SK-N-SH (cell line): ENCODE measurements around the gene CACNA1D. TPM values are rescaled to one million over a fixed set of nuclear protein-coding genes. Genes with fewer than 3 reads are reported as not detected.

Experiments used
- CTCF ChIA-PET: fragments of 300-600, 350-600 bp; formaldehyde crosslinking; extraction: SDS; loops from one replicate; lab custom pipeline; 2021; lab: Yijun Ruan, JAX
- POLR2A ChIA-PET: fragments of 350-600 bp; sonication (Branson Sonifier 250); formaldehyde crosslinking; extraction: SDS; loops from one replicate; lab custom pipeline; 2020; ENCODE audit warnings: antibody characterized with exemption, inconsistent platforms; lab: Yijun Ruan, JAX
- DNase-seq: peaks from one replicate; pipeline ENCODE4 v3.0.0; 2012
- H2AFZ ChIP-seq: fragments of 200-600 bp; sonication (generic); 2 replicates; pipeline ENCODE4 v1.8.1; 2016; ENCODE audit warnings: antibody characterized with exemption, mild to moderate bottlenecking, low read depth
- H3F3A ChIP-seq: fragments of 200-600 bp; sonication (generic); replicated peaks from 2 replicates; pipeline ENCODE3; 2016; ENCODE audit warnings: antibody characterized with exemption, mild to moderate bottlenecking; ENCODE audit not compliant: insufficient read depth
- H3K27ac ChIP-seq, 2 experiments: fragments of 200-500 bp in 1 of 2; fragments of 200-600 bp in 1 of 2; sonication (Bioruptor generic) in 1 of 2; sonication (generic), shearing (Covaris generic) in 1 of 2; 2 replicates each; pipeline versions ENCODE4 v1.5.1 to v1.6.1; 2014 to 2016; ENCODE audit warnings: low read depth in 2 of 2, inconsistent platforms in 1 of 2, low read length in 1 of 2, mild to moderate bottlenecking in 1 of 2, mixed read lengths in 1 of 2
- H3K27me3 ChIP-seq: fragments of 200-600 bp; sonication (generic), shearing (Covaris generic); 2 replicates; pipeline ENCODE4 v1.6.1; 2016; ENCODE audit warnings: mixed run types; ENCODE audit not compliant: insufficient read depth
- H3K36me3 ChIP-seq, 2 experiments: fragments of 200-500 bp in 1 of 2; fragments of 200-600 bp in 1 of 2; sonication (Bioruptor generic) in 1 of 2; sonication (generic) in 1 of 2; replicated peaks in 1 of 2; 2 replicates each; pipeline versions ENCODE3 to v1.5.1; 2014 to 2016; ENCODE audit warnings: low read length in 1 of 2, mild to moderate bottlenecking in 1 of 2; ENCODE audit not compliant: insufficient read depth in 2 of 2, control insufficient read depth in 1 of 2
- H3K4me1 ChIP-seq, 2 experiments: fragments of 200-500 bp in 1 of 2; fragments of 200-600 bp in 1 of 2; sonication (Bioruptor generic) in 1 of 2; sonication (generic), shearing (Covaris generic) in 1 of 2; 2 replicates each; pipeline versions ENCODE4 v1.5.1 to v1.6.1; 2014 to 2016; ENCODE audit warnings: low read depth in 1 of 2, low read length in 1 of 2, mixed run types in 1 of 2; ENCODE audit not compliant: insufficient read depth in 2 of 2, control insufficient read depth in 1 of 2
- H3K4me2 ChIP-seq: fragments of 200-600 bp; sonication (generic), shearing (Covaris generic); 2 replicates; pipeline ENCODE4 v1.6.1; 2017; ENCODE audit warnings: mixed run types
- H3K4me3 ChIP-seq, 2 experiments: fragments of 200-500 bp in 1 of 2; fragments of 200-600 bp in 1 of 2; sonication (Bioruptor generic) in 1 of 2; sonication (generic), shearing (Covaris generic) in 1 of 2; 2 replicates each; pipeline versions ENCODE4 v1.5.1 to v1.8.1; 2014 to 2016; ENCODE audit warnings: low read depth in 2 of 2, inconsistent platforms in 1 of 2, low read length in 1 of 2, mild to moderate bottlenecking in 1 of 2, mixed read lengths in 1 of 2, moderate library complexity in 1 of 2
- H3K79me2 ChIP-seq: fragments of 200-600 bp; sonication (generic); 2 replicates; pipeline ENCODE4 v1.8.1; 2017; ENCODE audit warnings: mild to moderate bottlenecking; ENCODE audit not compliant: insufficient read depth
- H3K9ac ChIP-seq: fragments of 200-600 bp; sonication (generic); 2 replicates; pipeline ENCODE4 v1.6.1; 2017; ENCODE audit warnings: mixed run types
- H3K9me2 ChIP-seq: fragments of 200-600 bp; sonication (generic); 2 replicates; pipeline ENCODE4 v1.6.1; 2017; ENCODE audit warnings: mixed run types
- H3K9me3 ChIP-seq: fragments of 200-600 bp; sonication (generic); 2 replicates; pipeline ENCODE4 v1.6.1; 2017; ENCODE audit warnings: mixed run types, mild to moderate bottlenecking, moderate library complexity
- H4K20me1 ChIP-seq: fragments of 200-600 bp; sonication (generic); 2 replicates; pipeline ENCODE4 v1.6.1; 2017; ENCODE audit warnings: mild to moderate bottlenecking, mixed run types; ENCODE audit not compliant: insufficient read depth
- CTCF ChIP-seq: fragments of 200-600 bp; sonication (generic); IDR thresholded peaks from 2 replicates; pipeline ENCODE4 v1.6.1; 2017; ENCODE audit warnings: antibody characterized with exemption, mild to moderate bottlenecking, moderate library complexity
- ELF1 ChIP-seq: IDR thresholded peaks from 2 replicates; pipeline ENCODE4 v1.4.0; 2012
- EZH2phosphoT487 ChIP-seq: fragments of 200-600 bp; sonication (generic); IDR thresholded peaks from 2 replicates; pipeline ENCODE4 v1.6.1; 2017; ENCODE audit warnings: low read depth, mixed run types, mild to moderate bottlenecking, antibody characterized with exemption, moderate library complexity, borderline replicate concordance
- FOXJ3 ChIP-seq: sonication (generic); formaldehyde crosslinking; IDR thresholded peaks from 2 replicates; pipeline ENCODE4 v1.5.1; 2020; ENCODE audit warnings: mild to moderate bottlenecking, missing genetic modification reagents
- GATA2 ChIP-seq: sonication (generic); formaldehyde crosslinking; IDR thresholded peaks from 2 replicates; pipeline ENCODE4 v1.5.0; 2020; ENCODE audit warnings: mild to moderate bottlenecking, missing genetic modification reagents
- JUND ChIP-seq: IDR thresholded peaks from 2 replicates; pipeline ENCODE4 v1.4.0; 2012
- MAX ChIP-seq: IDR thresholded peaks from 2 replicates; pipeline ENCODE4 v1.4.0; 2012; ENCODE audit warnings: low read depth
- MEF2A ChIP-seq: IDR thresholded peaks from 2 replicates; pipeline ENCODE4 v1.4.0; 2012; ENCODE audit warnings: low read depth, borderline replicate concordance
- MXI1 ChIP-seq: IDR thresholded peaks from 2 replicates; pipeline ENCODE4 v1.6.1; 2012; ENCODE audit warnings: mild to moderate bottlenecking, low read depth, low read length, improper control_type of control experiment
- NFIC ChIP-seq: IDR thresholded peaks from 2 replicates; pipeline ENCODE4 v1.4.0; 2012; ENCODE audit warnings: borderline replicate concordance
- PBX3 ChIP-seq: IDR thresholded peaks from 2 replicates; pipeline ENCODE4; 2012
- POLR2AphosphoS5 ChIP-seq: IDR thresholded peaks from 2 replicates; pipeline ENCODE4 v1.6.1; 2012; ENCODE audit warnings: low read depth, low read length
- RCOR1 ChIP-seq: fragments of 150-350 bp; IDR thresholded peaks from 2 replicates; pipeline ENCODE4 v1.6.1; 2017; ENCODE audit warnings: antibody characterized with exemption, low read length
- TEAD4 ChIP-seq: IDR thresholded peaks from 2 replicates; pipeline ENCODE4 v1.4.0; 2012; ENCODE audit warnings: mild to moderate bottlenecking, borderline replicate concordance; ENCODE audit not compliant: insufficient read depth
- ZBTB33 ChIP-seq: IDR thresholded peaks from 2 replicates; pipeline ENCODE4 v1.4.0; 2012; ENCODE audit warnings: low read depth, borderline replicate concordance
- WGBS: methylation state at CpG from one replicate; pipeline ENCODE4 v1.1.6; 2017; ENCODE audit warnings: low lambda C conversion rate; 5-methylcytosine and 5-hydroxymethylcytosine counted together
- polyA plus RNA-seq, 3 experiments: library from polyadenylated mRNA; depleted of rRNA; stranded (reverse); fragments of >200 nt; gene quantifications; 2 replicates each; pipeline ENCODE4 v1.2.3, GENCODE V29; 2012

Gene CACNA1D
- polyA plus RNA-seq, 1 of the 3 experiments (the other 2 are of a cell fraction) = 0.12 TPM

- TF ChIP-seq JUND = no peak
- no peak for TF ChIP-seq POLR2AphosphoS5
- no peak for TF ChIP-seq NFIC
- TF ChIP-seq EZH2phosphoT487 = no peak
- TF ChIP-seq ZBTB33 = no peak
- TF ChIP-seq MXI1 = no peak
- no peak for TF ChIP-seq MAX
- no peak for TF ChIP-seq ELF1
- TF ChIP-seq FOXJ3 = no peak
- TF ChIP-seq RCOR1 = no peak
- no peak for TF ChIP-seq PBX3
- TF ChIP-seq MEF2A = no peak
- TF ChIP-seq TEAD4 = no peak
- no peak for TF ChIP-seq CTCF
- TF ChIP-seq GATA2 = no peak
- Histone ChIP-seq H3K9me3 (no peaks in the 10 kb centered on the region), H3F3A (no peaks in the 10 kb centered on the region), H2AFZ (no peak overlapping the region), H3K36me3 (no peaks in the 10 kb centered on the region), H3K27ac (peak overlapping the region in 1 of 2 experiments; percentile 22; a peak in 1 of 4 replicates), H3K4me3 (no peak overlapping the region), H3K9me2 (no peaks in the 10 kb centered on the region), H3K9ac (no peak overlapping the region), H3K4me2 (no peak overlapping the region), H3K4me1 (peaks cover 0 to 11% of the 10 kb centered on the region in 2 experiments; a peak in 1 of 4 replicates), H3K27me3 (no peaks in the 10 kb centered on the region), H3K79me2 (no peaks in the 10 kb centered on the region), H4K20me1 (no peaks in the 10 kb centered on the region)
- DNase-seq = no peak
- ChIA-PET POLR2A (no interaction called here), CTCF (interaction anchor here (0.9 to 1.7 kb wide), 2 partner anchors 9 to 163 kb away, joined by 3 to 5 read pairs; no protein-coding TSS in a partner anchor)
- WGBS = 38% methylated on average over 10 of the region's 10 CpGs
Measured at GRCh38 chr3:53545310-53545995, 51.0 kb downstream of the CACNA1D start.
